CD4-positive, alpha-beta memory T cell (primary cell): Measurements from ENCODE around the gene CCDC78. TPM values are rescaled to one million over a fixed set of nuclear protein-coding genes. Genes with fewer than 3 reads are reported as not detected.
"Not testable (repeated sequence)": the region's sequence is repeated elsewhere in the genome, so short reads cannot be mapped to it uniquely, and the experiment has no call there.

Experiments used
- CTCF ChIA-PET: fragments of 350-600 bp; sonication (Branson Sonifier 250); formaldehyde crosslinking; loops from one replicate; lab custom pipeline; 2021; ENCODE audit warnings: inconsistent platforms; ENCODE audit not compliant: partially characterized antibody; lab: Charles Lee
- POLR2A ChIA-PET: fragments of 350-600 bp; sonication (Branson Sonifier 250); formaldehyde crosslinking; loops from one replicate; lab custom pipeline; 2021; ENCODE audit not compliant: partially characterized antibody; lab: Charles Lee
- DNase-seq, 5 donors: peaks; one replicate each; pipeline versions ENCODE4 v3.0.0 to v3.0.0-alpha.2; 2020 to 2022; ENCODE audit warnings: mixed read lengths in 1 of 5
- H3K27ac ChIP-seq: one replicate; pipeline ENCODE4 v1.7.0; 2013; ENCODE audit warnings: low read depth, low read length
- H3K27me3 ChIP-seq: 2 replicates; pipeline ENCODE4 v1.7.0; 2013; ENCODE audit warnings: mild to moderate bottlenecking, low read length, moderate library complexity; ENCODE audit not compliant: insufficient read depth
- H3K36me3 ChIP-seq: 2 replicates; pipeline ENCODE4 v1.7.0; 2013; ENCODE audit warnings: mild to moderate bottlenecking, low read length, moderate library complexity; ENCODE audit not compliant: insufficient read depth
- H3K4me1 ChIP-seq: 2 replicates; pipeline ENCODE4 v1.7.0; 2013; ENCODE audit warnings: mild to moderate bottlenecking, low read length, moderate library complexity; ENCODE audit not compliant: insufficient read depth
- H3K4me3 ChIP-seq, 2 donors: one replicate each; pipeline ENCODE4 v1.7.0; 2013; ENCODE audit warnings: low read length in 2 of 2, mild to moderate bottlenecking in 1 of 2
- H3K9me3 ChIP-seq, 2 donors: one replicate each; pipeline ENCODE4 v1.7.0; 2013; ENCODE audit warnings: low read length in 2 of 2, control low read depth in 1 of 2; ENCODE audit not compliant: control insufficient read depth in 1 of 2
- H3K27ac Mint-ChIP-seq, 7 donors: one replicate each; pipeline ENCODE4 v1.8.0; 2020 to 2021; ENCODE audit warnings: mixed read lengths in 7 of 7, mild to moderate bottlenecking in 6 of 7, inconsistent platforms in 3 of 7, moderate library complexity in 3 of 7
- H3K27me3 Mint-ChIP-seq, 2 donors: one replicate each; pipeline ENCODE4 v1.8.0; 2020 to 2021; ENCODE audit warnings: mixed read lengths in 2 of 2
- H3K36me3 Mint-ChIP-seq, 2 donors: one replicate each; pipeline ENCODE4 v1.8.0; 2020 to 2021; ENCODE audit warnings: mixed read lengths in 2 of 2, inconsistent platforms in 1 of 2, mild to moderate bottlenecking in 1 of 2
- H3K4me1 Mint-ChIP-seq, 4 donors: one replicate each; pipeline ENCODE4 v1.8.0; 2020 to 2021; ENCODE audit warnings: mixed read lengths in 4 of 4, mild to moderate bottlenecking in 1 of 4
- H3K4me3 Mint-ChIP-seq, 8 donors: one replicate each; pipeline ENCODE4 v1.8.0; 2020 to 2021; ENCODE audit warnings: mixed read lengths in 8 of 8, mild to moderate bottlenecking in 7 of 8, moderate library complexity in 6 of 8, inconsistent platforms in 3 of 8
- H3K9me3 Mint-ChIP-seq, 8 donors: one replicate each; pipeline ENCODE4 v1.8.0; 2020 to 2021; ENCODE audit warnings: mixed read lengths in 8 of 8, mild to moderate bottlenecking in 5 of 8, inconsistent platforms in 3 of 8, moderate library complexity in 1 of 8
- intact Hi-C: fragments of 100-400 bp; cut with micrococcal nuclease; formaldehyde crosslinking; loops from one replicate; pipeline ENCODE4 v1.15.1; 2023
- polyA plus RNA-seq, 2 donors: library from polyadenylated mRNA; unstranded; fragments of 300-500 nt; fragmentation: Illumina TruSeq; gene quantifications; one replicate each; pipeline ENCODE4 v1.2.3, GENCODE V29; 2021
- total RNA-seq, 2 experiments: library from RNA; stranded (reverse); gene quantifications; one replicate each; pipeline ENCODE4 v1.2.3, GENCODE V29; 2021

Gene CCDC78
- total and polyA plus RNA-seq, 4 experiments from 2014 or later: 4.5 to 5.1 TPM; not detected in 2

DNA sequence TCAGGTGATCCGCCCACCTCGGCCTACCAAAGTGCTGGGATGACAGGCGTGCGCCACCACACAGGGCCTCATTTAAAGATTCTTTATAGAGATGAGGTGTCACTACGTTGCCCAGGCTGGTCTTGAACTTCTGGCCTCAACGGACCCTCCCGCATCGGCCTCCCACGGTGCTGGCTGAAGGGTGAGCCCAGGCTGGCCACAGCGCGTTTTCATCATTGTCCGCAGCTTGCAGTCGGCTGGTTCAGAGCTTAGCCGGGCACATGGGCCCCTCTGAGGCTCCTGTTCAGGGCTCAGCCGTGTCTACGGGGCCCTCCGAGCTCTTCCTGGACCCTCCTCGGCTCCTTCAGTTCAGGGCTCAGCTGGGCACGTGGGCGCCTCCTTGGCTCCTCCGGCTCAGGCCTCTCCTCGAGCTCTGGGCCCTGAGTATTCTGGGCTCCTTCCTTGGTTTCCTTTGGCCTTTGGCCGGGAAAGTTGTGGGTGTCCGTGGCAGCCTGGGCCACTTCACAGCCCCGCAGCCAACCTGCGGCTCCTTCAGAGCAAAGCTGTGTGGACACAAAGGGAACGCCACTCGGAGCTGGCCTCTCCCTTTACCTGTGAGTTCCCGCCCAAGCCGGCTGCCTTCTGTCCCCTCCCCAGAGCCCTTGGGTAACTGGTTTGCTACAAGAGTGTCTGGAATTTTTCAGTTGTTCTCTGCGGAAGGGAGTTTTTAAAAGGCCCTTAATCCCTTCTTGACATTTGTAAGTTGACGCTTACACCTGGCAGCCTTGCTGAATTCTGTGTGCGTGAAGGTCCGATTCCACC lies 33.1 kb upstream of the CCDC78 start:
- Histone ChIP-seq H3K4me3 (no peak overlapping the region), H3K36me3 (no peaks in the 10 kb centered on the region), H3K9me3 (no peaks in the 10 kb centered on the region), H3K27ac (no peak overlapping the region), H3K4me1 (no peaks in the 10 kb centered on the region), H3K27me3 (no peaks in the 10 kb centered on the region)
- H3K4me3 Mint-ChIP-seq: no peak overlapping the region
- H3K27ac Mint-ChIP-seq: no peak overlapping the region
- peaks cover 6 to 7% of the 10 kb centered on the region in 2 donors for H3K27me3 Mint-ChIP-seq
- DNase-seq: no peak
- CTCF ChIA-PET: interaction anchor here (0.6 kb wide), 1 partner anchor 46 kb away, joined by 3 read pairs; no protein-coding TSS in a partner anchor
- peaks cover 0 to 2% (median under 1%) of the 10 kb centered on the region in 4 donors for H3K4me1 Mint-ChIP-seq
- POLR2A ChIA-PET: no interaction called here
- intact Hi-C loops: no loop called here
- peaks cover 0 to 3% of the 10 kb centered on the region in 2 donors for H3K36me3 Mint-ChIP-seq
- peaks cover 0 to 5% (median under 1%) of the 10 kb centered on the region in 8 donors for H3K9me3 Mint-ChIP-seq

- no peak overlapping the region for H3K27ac Mint-ChIP-seq
- H3K27me3 ChIP-seq: no peaks in the 10 kb centered on the region
- intact Hi-C loops: no loop called here
- peaks cover 7% of the 10 kb centered on the region in 2 donors for H3K27me3 Mint-ChIP-seq
- H3K9me3 ChIP-seq: no peaks in the 10 kb centered on the region
- no peaks in the 10 kb centered on the region for H3K4me1 ChIP-seq
- ChIA-PET POLR2A (no interaction called here), CTCF (interaction anchor here (1.7 kb wide), 1 partner anchor 12 kb away, joined by 5 read pairs; no protein-coding TSS in a partner anchor)
- DNase-seq: no peak
- H3K9me3 Mint-ChIP-seq: peaks cover 0 to 5% (median under 1%) of the 10 kb centered on the region in 8 donors
- H3K36me3 ChIP-seq: no peaks in the 10 kb centered on the region
- no peak overlapping the region for H3K27ac ChIP-seq
- no peak overlapping the region for H3K4me3 Mint-ChIP-seq
- H3K36me3 Mint-ChIP-seq: peaks cover 0 to 3% of the 10 kb centered on the region in 2 donors
- H3K4me1 Mint-ChIP-seq: peaks cover 0 to 2% (median under 1%) of the 10 kb centered on the region in 4 donors
- H3K4me3 ChIP-seq: no peak overlapping the region
These were observed 30.2 kb upstream of the CCDC78 start for GRCh38 chr16:756428-756827.

DNA sequence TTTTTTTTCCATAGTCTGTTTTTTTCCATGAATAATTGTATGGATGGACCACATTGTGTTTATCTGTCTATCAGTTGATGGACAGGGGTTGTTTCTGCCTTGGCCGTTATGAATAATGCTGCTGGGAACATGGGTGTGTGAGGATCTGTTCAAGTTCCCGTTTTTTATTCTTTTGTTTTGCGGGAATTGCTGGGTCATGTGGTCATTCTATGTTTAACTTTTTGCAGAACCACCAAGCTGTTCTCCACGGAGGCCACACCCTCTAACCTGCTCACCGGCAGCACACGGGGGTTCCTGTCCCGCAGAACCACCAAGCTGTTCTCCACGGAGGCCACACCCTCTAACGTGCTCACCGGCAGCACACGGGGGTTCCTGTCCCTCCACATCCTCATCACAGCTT lies 28.4 kb upstream of the CCDC78 start:
- peaks cover 0 to 2% (median under 1%) of the 10 kb centered on the region in 4 donors for H3K4me1 Mint-ChIP-seq
- Histone ChIP-seq H3K9me3 (no peaks in the 10 kb centered on the region), H3K27ac (no peak overlapping the region), H3K4me1 (no peaks in the 10 kb centered on the region), H3K36me3 (no peaks in the 10 kb centered on the region), H3K27me3 (no peaks in the 10 kb centered on the region), H3K4me3 (no peak overlapping the region)
- H3K27ac Mint-ChIP-seq: no peak overlapping the region
- CTCF ChIA-PET: interaction anchor here (0.7 to 0.9 kb wide), 2 partner anchors 25 to 42 kb away, joined by 3 read pairs; no protein-coding TSS in a partner anchor
- peaks cover 0 to 5% (median under 1%) of the 10 kb centered on the region in 8 donors for H3K9me3 Mint-ChIP-seq
- no peak overlapping the region for H3K4me3 Mint-ChIP-seq
- no peak for DNase-seq
- H3K36me3 Mint-ChIP-seq: peaks cover 0 to 3% of the 10 kb centered on the region in 2 donors
- H3K27me3 Mint-ChIP-seq: peaks cover 6 to 7% of the 10 kb centered on the region in 2 donors
- intact Hi-C loops: no loop called here
- POLR2A ChIA-PET: no interaction called here

GRCh38 chr16:754121-754607 lies 27.9 kb upstream of the CCDC78 start:
- CTCF ChIA-PET: interaction anchor here (0.7 to 0.9 kb wide), 2 partner anchors 24 to 42 kb away, joined by 3 read pairs; no protein-coding TSS in a partner anchor
- intact Hi-C loops, H3K27ac Mint-ChIP-seq, H3K27me3 ChIP-seq, H3K27ac ChIP-seq, H3K4me1 ChIP-seq, H3K9me3 ChIP-seq, H3K36me3 ChIP-seq, H3K4me1 Mint-ChIP-seq, H3K9me3 Mint-ChIP-seq, H3K36me3 Mint-ChIP-seq, DNase-seq, H3K27me3 Mint-ChIP-seq, H3K4me3 Mint-ChIP-seq, H3K4me3 ChIP-seq, POLR2A ChIA-PET: not testable (repeated sequence)

DNA sequence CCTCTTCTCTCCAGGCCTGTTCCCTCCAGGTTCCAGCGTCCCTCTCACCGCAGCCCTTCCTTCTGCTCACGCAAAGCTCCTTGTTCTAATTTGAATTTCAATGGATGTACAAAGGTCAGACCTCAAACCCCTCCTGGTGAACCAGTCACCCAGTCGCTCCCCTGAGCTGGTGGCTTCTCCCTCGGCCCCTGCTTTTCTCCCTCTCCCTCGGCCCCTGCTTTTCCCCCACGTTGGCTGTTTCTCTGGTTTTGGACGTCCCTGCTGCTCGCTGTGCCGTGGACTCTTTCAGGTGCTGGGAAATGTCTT lies 25.7 kb upstream of the CCDC78 start:
- CTCF ChIA-PET: interaction anchor here (0.9 kb wide), 1 partner anchor 39 kb away, joined by 3 read pairs; no protein-coding TSS in a partner anchor
- H3K4me1 Mint-ChIP-seq: peaks cover 0 to 2% (median under 1%) of the 10 kb centered on the region in 4 donors
- H3K36me3 Mint-ChIP-seq: peaks cover 0 to 3% of the 10 kb centered on the region in 2 donors
- no peak overlapping the region for H3K4me3 Mint-ChIP-seq
- peaks cover 3 to 4% of the 10 kb centered on the region in 2 donors for H3K27me3 Mint-ChIP-seq
- no peak overlapping the region for H3K27ac Mint-ChIP-seq
- POLR2A ChIA-PET: interaction anchor here (0.7 kb wide), 1 partner anchor 57 kb away, joined by 3 read pairs; no protein-coding TSS in a partner anchor
- H3K4me3 ChIP-seq: no peak overlapping the region
- H3K9me3 ChIP-seq: no peaks in the 10 kb centered on the region
- H3K27me3 ChIP-seq: no peaks in the 10 kb centered on the region
- peaks cover 0 to 5% (median 1%) of the 10 kb centered on the region in 8 donors for H3K9me3 Mint-ChIP-seq
- no peak for DNase-seq
- H3K4me1 ChIP-seq: no peaks in the 10 kb centered on the region
- intact Hi-C loops: no loop called here
- H3K36me3 ChIP-seq: no peaks in the 10 kb centered on the region
- no peak overlapping the region for H3K27ac ChIP-seq

DNA sequence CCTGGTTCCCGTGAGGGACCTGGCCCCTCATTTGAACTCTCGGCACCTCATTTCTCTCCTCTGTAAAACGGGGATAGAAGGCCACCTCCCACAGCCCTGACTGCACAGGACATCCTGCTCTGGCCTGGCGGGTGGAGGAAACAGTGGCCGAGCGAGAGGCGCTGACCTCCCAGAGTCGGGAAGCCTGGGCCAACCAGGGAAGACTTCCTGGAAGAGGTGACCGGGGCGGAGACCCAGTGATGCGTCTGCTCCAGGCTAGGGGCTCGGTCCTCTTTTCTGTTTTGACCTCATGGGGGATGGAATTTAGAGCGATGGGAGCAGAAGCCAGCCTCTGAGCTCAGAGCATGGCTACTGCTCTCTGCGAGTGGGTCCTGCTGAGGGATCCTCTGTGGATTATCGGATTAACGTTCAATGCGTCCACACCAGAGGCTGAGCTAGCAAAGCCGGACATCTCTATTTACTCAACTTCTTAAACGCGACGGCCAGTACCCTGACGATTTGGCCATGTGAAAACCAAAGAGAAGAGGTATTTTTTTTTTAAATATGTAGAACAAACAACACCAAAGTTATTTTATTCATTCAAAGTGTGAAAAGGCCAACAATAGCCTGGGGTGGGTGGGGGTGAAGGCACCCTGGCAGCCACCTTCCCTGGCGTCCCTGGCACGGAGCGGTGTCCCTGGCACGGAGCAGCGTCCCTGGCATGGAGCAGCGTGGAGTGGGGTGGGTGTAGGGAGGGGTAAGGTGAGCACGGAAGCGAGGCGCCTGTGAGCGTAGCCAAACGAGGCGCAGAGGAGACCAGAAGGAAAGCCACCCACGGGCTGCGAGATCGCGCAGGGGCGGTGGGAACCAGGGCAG lies 25.1 kb upstream of the CCDC78 start:
- ChIA-PET POLR2A (interaction anchor here (0.7 to 1.2 kb wide), 2 partner anchors 10 to 56 kb away, joined by 3 read pairs; partner anchors contain the start of gene CIAO3), CTCF (interaction anchor here (0.9 to 1.6 kb wide), 2 partner anchors 35 to 39 kb away, joined by 3 to 4 read pairs; no protein-coding TSS in a partner anchor)
- H3K9me3 ChIP-seq: no peaks in the 10 kb centered on the region
- no peak for DNase-seq
- Mint-ChIP-seq H3K9me3 (peaks cover 0 to 3% (median 0%) of the 10 kb centered on the region in 8 donors), H3K36me3 (peaks cover 0 to 1% of the 10 kb centered on the region in 2 donors), H3K4me1 (peaks cover 0 to 2% (median under 1%) of the 10 kb centered on the region in 4 donors), H3K27ac (no peak overlapping the region), H3K4me3 (no peak overlapping the region), H3K27me3 (peaks cover under 1 to 1% of the 10 kb centered on the region in 2 donors)
- no peaks in the 10 kb centered on the region for H3K4me1 ChIP-seq
- no peaks in the 10 kb centered on the region for H3K36me3 ChIP-seq
- H3K27ac ChIP-seq: no peak overlapping the region
- H3K4me3 ChIP-seq: no peak overlapping the region
- intact Hi-C loops: no loop called here
- H3K27me3 ChIP-seq: no peaks in the 10 kb centered on the region
